HG02588 (cell line): ENCODE measurements around the gene LPAR6.
"Not testable (repeated sequence)": the region's sequence is repeated elsewhere in the genome, so short reads cannot be mapped to it uniquely, and the experiment has no call there.

ENCODE experiments used
- ATAC-seq: cut with Tn5 transposase; IDR thresholded peaks from one replicate; pipeline ENCODE4 v1.9.1; 2021; ENCODE audit warnings: mild to moderate bottlenecking, moderate library complexity; ENCODE audit not compliant: unreplicated experiment

The LPAR6 gene

DNA sequence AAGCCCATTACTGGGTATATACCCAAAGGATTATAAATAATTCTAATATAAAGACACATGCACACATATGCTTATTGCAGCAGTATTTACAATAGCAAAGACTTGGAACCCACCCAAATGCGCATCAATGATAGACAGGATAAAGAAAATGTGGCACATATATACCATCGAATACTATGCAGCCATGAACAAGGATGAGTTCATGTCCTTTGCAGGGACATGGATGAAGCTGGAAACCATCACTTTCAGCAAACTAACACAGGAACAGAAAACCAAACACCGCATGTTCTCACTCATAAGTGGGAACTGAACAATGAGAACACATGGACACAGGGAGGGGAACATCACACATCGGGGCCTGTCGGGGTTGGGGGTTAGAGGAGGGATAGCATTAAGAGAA is 9.1 kb upstream of the LPAR6 start:
- ATAC-seq, result not testable (repeated sequence)

DNA sequence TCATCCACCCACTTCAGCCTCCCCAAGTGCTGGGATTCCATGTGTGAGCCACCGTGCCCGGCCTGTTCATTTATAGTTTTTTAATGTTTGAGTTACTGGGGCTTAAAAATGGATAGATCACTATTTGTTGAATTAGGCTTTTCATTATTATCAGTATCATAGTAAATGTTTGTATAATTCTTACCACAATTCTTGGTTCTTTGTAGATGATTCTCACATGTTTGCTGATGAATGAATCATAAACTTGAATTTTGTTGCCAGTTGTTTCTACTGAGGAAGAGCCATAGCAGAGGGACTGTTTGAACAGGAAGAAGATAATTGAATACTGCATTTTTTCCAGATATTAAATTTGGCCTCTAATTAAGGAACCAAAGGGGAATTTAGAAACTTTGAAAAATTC is 2.6 kb upstream of the LPAR6 start:
- ATAC-seq, result no peak

DNA sequence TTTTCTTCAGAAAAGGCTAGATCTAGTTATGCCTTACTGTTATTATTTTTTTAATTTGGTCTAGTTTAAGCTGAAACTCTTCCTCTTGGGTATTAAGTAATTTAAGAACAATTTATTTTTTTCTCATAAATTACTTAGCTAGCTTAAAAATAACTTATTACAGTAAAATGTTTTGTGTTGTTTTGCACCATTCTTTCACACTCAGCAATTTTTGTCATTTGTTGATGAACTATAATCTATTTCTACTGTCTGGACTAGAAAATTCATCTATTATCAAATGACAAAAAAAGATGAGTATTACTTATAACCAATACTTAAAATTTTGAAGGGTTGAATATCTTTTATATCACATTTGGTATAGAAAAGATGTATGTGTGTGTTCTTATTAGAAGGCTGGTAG is 1.6 kb upstream of the LPAR6 start:
- ATAC-seq, result no peak

DNA sequence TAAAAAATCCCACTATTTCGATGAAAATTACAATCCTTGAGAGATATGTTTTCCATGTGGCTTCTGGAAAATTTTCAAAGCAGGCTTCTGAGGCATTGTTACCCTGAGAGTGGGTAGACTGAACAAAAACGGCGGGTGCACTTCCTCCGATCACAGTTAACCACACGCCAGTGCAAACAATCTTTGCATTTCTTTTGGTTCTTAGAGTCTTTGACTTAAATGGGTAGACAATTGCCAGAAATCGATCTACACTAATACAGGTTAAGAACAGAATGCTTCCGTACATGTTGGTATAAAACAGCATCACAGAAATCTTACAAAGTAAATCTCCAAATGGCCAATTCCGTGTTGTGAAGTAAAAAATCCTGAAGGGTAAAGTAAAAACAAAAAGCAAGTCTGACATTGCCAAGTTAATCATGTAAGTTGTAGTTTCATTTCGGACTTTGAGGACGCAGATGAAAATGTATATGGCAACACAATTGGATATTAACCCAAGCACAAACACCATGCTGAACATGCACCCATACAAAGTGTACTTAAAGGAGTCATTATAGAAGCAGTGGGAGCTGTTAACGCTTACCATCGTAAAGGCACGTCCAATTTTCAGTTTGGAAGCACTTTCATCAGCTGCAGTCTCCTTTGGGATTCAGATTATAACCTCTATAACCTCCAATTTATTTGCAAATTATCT is 927 bp downstream of the LPAR6 start:
- no peak for ATAC-seq

DNA sequence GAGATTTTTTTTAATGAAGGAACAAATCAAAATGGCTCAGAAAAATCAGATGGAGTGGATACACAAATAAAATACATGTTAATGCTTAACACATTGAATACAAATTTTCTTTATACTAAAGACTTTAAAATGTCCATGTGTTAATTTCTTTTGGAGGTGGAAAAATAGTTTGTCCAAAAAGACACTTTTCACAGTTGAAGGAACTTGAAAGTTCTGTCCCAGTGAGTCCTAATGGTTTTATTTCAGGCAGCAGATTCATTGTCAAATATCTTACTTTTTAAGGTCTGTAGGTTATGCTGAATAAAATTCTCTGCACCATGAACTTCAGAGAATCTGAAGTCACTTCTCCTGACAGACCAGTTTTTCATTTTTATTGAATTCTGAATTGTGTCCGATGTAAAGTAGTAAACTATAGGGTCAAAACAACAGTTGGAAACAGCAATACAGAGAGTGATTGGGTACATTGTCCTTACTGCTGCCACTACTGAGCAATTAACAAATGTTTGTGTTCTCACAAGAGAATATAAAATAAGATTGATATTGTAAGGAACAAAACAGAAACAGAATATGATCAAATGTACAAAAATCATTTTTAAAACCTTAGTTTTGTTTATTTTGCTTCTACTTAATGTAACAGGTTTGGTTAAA is 1.6 kb downstream of the LPAR6 start:
- ATAC-seq, result no peak

DNA sequence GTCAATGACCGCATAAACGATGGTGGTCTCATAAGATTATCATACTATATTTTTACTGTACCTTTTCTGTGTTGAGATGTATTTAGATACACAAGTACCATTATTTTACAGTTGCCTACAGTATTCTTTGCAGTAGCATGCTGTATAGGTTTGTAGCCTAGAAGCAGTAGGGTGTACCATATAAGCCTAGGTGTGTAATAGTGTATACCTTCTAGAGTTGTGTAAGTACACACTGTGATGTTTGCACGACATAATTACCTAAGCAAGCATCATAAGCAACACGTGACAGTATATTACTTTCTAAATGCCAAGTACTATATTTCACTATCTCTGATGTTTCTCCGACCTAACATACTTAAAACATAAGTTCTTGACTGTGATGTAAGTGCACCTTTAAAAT is 2.7 kb downstream of the LPAR6 start:
- no peak for ATAC-seq

DNA sequence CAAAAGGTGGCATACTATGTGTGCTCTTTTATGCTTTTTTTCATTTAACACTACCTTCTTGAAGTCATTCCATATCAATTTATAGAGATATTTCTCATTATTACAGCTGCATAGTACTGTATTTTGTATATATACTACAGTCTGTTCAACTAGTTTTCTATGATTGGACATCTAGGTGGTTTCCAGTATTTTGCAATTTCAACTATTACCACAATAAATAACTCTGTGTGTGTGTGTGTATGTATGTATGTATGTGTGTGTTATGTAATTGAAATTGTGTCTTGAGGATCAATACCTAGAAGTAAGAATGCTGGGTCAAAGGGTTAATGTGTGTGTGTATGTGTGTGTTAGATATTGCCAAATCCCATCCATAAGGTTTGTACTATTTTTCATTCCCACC is 7.0 kb downstream of the LPAR6 start:
- no peak for ATAC-seq

DNA sequence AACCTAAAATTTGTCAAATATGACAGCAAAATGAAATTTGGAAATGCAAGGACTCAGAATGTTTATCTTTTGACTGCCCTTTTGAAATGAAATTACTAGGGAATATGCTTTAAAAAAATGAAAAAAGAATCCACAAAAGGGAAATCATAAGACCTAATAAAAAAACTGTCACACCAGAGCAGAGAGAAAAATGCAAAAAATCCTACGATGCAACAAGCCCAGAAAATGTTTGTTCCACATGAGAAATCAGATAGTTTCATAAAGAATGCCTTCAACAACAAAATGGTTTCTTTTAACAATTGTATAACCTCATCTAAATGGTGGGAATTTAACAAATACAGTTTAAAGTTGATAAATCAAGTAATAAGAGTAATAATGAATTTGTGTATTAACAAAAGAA is 8.0 kb downstream of the LPAR6 start:
- no peak for ATAC-seq

DNA sequence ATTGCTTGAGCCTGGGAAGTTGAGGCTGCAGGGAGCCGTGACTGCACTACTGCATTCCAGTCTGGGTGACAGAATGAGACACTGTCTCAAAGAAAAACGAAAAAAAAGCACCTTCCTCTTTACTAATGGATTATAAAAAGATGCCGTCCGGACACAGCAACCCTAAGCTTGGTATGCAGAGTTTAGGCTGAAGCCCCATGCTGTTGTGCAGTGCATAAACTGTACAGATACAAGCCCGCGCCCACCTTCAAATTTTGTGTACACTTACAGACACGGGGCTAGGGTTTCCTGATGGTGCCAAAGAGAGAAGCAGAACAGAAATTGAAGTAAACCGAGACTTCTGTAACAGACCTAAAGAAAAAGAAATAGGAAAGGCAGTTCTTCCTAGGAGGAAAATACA is 9.0 kb downstream of the LPAR6 start:
- no peak for ATAC-seq

DNA sequence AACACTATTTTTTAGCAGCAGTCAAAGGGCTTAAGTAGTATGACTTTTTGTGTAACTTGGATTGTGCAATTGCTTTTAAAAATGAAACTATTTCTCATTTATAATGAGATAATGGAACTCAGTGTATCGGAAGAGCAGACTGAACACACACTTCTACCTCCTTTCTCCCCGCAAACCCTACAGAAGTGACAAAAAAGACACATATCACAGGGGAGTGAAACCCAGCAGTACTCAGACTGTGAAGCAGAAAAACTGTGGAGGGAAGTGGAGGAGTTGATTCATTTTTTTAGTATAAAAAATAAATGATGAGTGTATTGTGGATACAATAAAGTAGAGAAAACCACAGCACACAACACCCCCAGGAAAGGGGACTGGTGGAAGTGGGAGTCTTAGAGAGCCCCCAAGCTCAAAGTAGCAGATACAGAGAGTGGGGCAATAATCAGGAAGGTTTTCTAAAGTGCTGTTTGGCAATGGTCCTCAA is 9.7 kb downstream of the LPAR6 start:
- ATAC-seq, result no peak

DNA sequence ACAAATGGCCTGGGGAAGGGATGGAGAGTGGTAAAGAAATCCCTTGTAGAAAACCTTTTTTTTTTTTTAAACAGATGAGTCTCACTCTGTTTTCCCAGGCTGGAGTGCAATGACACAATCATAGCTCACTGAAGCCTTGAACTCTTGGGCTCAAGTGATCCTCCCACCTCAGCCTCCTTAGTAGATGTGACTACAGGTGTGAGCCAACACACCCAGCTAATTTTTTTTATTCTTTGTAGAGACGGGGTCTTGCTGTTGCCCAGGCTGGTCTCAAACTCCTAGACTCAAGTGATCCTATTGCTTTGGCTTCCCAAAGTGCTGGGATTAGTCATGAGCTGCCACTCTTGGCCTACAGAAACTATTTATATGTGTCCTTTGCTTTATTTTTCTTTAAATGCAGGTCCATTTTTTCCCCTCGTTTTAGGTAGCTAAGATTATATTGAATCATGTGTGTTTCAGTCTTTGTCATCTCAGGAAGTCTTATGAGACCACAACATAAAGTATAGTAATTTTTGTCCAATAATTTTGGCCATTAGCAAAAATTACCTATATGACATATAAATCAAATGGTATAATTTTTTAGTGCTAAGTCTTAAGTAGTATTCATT is 10.5 kb downstream of the LPAR6 start:
- no peak for ATAC-seq

DNA sequence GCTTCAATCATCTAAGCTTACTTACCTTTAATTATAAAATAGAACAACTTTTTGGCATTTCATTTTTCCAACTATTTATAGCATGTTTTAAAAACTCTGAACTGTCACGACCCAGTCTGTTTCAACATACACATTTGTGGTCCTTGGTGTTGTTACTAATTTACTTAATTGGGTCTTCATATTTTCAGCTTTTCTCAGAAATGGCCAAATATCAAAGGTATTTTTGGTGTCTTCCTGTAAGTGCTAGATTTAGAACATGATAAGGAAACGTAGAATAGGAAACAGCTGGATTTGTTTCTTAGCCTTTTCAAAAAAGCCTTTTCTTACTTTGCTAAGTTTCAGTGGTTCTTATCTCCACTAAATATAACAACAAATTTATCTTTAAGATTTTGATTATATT is 11.4 kb downstream of the LPAR6 start:
- ATAC-seq, result no peak

DNA sequence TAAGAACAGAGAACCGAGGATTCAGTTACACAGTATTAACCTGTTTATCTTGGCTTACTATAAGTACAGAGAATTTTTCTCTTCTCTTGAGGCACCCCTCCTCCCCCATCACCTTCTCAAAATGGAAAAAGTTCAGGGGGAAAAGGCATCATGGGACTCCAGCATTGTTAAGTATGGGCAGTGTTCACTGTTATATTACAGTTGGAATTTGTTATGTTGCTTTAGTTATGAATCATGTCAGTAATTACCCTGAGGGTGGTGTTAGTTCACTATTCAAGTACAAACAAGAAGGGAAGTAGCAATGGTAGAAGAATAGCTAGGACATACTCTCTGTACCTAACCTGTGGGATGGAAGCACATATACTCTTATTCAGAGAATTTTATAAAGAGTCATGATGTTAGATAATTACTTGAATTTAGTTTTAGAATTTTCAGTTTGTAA is 12.0 kb downstream of the LPAR6 start:
- ATAC-seq, result peak; percentile 55

DNA sequence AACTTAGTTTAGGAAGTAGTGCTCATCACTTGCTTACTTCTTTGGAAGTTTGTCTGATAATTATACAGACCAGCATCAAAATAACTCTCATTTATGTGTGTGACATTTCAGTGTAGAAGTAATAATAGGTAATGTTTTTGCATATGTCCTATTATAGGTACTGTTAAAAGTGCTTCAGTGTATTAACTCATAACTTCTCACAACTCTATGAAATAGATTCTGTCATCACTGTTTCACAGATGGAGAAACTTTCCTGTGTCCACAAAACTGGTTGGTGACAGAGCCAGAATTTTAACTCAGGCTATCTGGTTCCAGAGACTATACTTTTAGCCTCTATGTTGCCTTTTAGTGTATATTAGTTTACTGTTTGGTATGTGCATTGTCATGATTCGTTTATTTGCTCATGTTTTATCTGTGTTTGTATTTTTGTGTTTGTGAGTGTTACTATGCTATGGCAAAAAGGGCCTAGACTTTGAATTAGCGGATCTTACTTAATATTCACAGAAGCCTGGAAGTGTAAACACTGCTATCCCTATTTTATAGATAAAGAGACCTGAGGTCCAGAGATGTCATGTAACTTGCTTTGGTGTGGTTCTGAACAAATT is 12.7 kb downstream of the LPAR6 start:
- no peak for ATAC-seq

DNA sequence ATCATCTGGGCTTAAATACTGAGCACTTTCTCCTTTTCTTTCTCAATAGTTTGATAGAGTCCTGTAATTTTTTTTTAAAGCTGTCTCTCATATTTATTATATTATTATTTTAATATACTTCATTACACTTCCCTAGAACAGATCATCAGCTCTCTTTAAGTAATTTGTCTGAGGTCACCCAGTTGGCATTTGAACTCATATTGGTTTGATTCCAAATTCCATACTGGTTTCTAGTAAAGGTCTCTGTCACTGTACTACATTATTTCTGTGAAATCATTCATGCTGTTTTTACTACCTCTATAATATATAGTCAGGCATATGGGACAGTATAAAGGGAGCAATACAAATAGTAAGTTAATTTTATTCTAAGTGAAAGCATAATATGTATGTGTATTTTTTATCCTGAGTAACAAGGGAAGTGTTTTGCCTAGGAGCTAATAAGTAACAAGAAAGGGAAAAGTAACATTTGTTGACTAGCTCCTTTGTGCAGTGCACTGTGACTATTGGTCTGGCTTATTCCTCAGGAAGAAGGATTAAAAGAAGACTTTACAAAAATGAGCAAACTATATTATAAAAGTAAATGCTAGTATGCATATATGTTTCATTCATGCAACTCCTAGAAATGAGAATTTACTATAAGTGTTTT is 14.3 kb downstream of the LPAR6 start:
- no peak for ATAC-seq

DNA sequence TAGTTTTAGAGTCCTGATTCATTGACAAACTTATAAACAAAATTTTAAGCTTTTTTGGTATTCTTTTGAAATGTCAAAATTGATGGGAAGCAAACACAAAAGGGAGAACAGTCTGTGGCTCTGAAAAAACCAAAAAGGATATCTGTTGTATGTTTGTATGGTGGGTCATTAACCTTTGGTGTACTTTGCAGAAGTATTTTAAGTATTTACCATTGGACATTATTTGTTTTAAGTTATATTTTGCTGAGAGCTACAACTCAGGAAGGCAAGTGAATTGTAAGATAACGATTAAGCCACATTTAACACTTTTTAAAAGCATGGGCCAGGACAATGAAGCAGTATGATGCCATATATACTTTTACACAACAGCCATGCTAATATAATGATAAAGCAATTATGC is 15.2 kb downstream of the LPAR6 start:
- no peak for ATAC-seq

DNA sequence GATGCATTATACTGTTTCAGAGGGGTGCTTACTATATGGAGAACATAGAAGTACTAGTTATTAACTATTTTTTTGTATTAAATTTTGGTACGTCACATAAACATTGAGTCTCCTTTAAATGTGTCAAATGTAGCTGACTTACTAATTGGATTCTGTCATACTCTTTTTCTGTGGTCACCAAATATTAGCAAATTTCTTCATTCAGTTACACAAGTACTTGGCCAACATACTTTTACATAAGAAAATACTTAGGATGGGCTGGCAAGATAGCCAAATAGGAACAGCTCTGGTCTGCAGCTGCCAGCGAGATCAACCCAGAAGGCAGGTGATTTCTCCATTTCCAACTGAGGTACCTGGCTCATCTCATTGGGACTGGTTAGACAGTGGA is 19.2 kb downstream of the LPAR6 start:
- no peak for ATAC-seq

DNA sequence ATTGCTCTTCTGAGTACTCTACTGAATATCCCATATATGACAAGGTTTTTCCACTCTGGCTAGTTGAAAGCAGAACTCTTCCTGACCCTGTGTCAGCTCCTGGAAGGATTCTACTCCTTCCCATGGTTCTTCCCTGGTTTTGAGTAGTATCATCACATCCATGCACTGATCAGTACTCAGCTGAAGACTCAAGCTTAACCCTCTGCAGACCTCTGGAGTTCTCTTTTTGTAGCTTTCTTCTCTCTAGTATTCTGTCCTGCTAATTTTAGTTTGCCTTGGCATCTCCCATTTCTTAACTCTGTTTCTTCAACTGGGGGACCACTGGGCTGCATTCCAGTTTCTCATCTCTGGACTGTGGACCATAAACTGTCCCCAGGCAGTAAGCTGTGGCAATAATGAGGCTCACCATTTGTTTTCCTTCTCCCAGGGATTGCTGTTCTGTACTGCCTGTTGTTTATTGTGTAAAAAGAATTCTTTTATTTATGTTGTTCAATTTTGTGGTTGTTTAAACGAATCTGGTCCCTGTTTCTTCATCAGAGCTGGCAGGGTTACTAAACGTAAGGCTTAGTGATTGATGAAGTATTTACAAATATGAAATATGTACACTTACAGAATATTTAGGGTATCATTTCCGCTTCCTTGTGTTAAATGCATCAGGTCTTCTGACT is 19.7 kb downstream of the LPAR6 start:
- ATAC-seq, result no peak

DNA sequence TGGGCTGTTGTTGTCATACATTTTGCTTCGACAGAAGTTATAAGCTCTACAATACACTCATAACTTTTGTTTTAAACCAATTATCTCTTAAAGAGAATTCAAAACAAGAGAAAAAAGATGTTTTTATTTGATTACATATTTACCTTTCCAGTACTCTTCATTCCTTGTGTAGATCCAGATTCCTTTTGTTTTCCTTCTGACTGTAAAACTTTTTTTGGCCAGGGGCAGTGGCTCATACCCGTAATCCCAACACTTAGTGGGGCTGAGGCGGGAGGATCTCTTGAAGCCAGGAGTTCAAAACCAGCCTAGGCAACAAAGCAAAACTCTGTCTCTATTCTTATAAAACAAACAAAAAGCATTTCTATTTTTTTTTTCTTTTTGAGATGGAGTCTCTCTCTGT is 21.7 kb downstream of the LPAR6 start:
- ATAC-seq, result no peak

DNA sequence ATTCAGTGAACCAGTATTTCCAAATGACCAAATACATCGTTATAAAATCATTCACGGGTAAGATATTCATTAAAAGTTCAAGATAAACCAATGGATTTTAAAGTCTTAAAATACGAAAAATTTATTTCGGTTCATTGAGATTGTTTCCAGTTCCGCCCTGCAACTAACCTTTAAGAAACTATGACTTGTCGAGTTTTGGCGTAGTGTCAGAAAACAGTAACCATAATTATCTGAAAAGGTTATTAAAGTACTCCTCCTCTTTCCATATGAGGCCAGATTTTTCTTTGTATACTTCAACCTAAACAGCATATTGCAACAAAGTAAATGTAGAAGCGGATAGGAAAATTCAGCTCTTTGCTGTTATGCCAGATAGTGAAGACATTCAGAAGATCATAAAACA is 26.1 kb downstream of the LPAR6 start:
- ATAC-seq, result no peak

DNA sequence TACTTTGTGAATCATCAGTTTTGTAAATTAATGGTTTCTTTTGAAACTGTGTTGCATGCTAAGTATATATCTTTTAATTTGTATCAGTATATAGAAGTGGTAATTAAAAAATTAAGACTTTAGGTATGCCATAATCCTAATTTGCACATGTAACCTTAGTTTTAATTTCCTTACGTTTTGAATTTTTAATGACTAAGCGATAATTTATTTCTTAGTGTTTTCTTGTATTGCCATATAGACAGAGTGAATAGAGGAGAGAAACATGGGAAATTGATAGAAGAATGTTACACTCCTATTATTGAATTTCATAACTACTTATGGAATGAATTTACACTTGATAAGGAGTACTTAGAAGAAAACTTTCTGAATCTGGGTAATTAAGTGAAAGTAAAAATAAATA is 29.5 kb downstream of the LPAR6 start:
- no peak for ATAC-seq
